ENCODE results near the gene COL4A4. TPM values are rescaled to one million over a fixed set of nuclear protein-coding genes. Genes with fewer than 3 reads are reported as not detected.

Gene COL4A4
- total and polyA plus RNA-seq, 2 experiments from 2014 or later: 1.3 to 3.1 TPM

GRCh38 chr2:227204452-227204851, 40.4 kb upstream of the COL4A4 start (continued):
- TF ChIP-seq ZNF462 (CRISPR knock-in tag; IDR thresholded peaks at IDR 0.05): no peak
- TF ChIP-seq CREB1 (CRISPR knock-in tag; IDR thresholded peaks at IDR 0.05; ENCODE audit: low read depth): no peak
- no peak for TF ChIP-seq REST (IDR thresholded peaks at IDR 0.05; ENCODE audit: unreplicated experiment)
- no peak for TF ChIP-seq EZH2 (IDR thresholded peaks at IDR 0.05; ENCODE audit: low read depth, unreplicated experiment)

GRCh38 chr2:227201771-227202170, 37.8 kb upstream of the COL4A4 start:
- Histone ChIP-seq H3K27ac (ENCODE audit: low read depth) (no peak overlapping the region), H3K4me3 (no peak overlapping the region), H4K20me1 (replicated peaks; ENCODE audit: insufficient read depth) (no peaks in the 10 kb centered on the region), H3F3A (replicated peaks; ENCODE audit: low read depth) (no peaks in the 10 kb centered on the region), H3K9me2 (ENCODE audit: insufficient read depth) (no peaks in the 10 kb centered on the region), H3K4me1 (ENCODE audit: insufficient read depth) (no peaks in the 10 kb centered on the region), H2AFZ (no peak overlapping the region), H3K4me2 (no peak overlapping the region), H3K36me3 (ENCODE audit: insufficient read depth) (no peaks in the 10 kb centered on the region), H3K79me2 (replicated peaks; ENCODE audit: insufficient read depth) (no peaks in the 10 kb centered on the region), H3K27me3 (ENCODE audit: insufficient read depth) (peaks cover 6% of the 10 kb centered on the region; the same call in 1 of the 2 replicates)
- Mint-ChIP-seq H3K4me1 (peaks cover 6% of the 10 kb centered on the region), H3K27me3 (ENCODE audit: insufficient read depth, low read depth, poor library complexity) (peaks cover 12% of the 10 kb centered on the region), H3K27ac (no peak overlapping the region), H3K9me3 (no peaks in the 10 kb centered on the region), H3K36me3 (ENCODE audit: low read depth) (no peaks in the 10 kb centered on the region), H3K4me3 (no peak overlapping the region)
- DNase-seq (ENCODE audit: low spot score) (no peak), ATAC-seq (no peak)
- TF ChIP-seq JUNB (IDR thresholded peaks at IDR 0.05; ENCODE audit: unreplicated experiment) (no peak), CREB1 (CRISPR knock-in tag; IDR thresholded peaks at IDR 0.05; ENCODE audit: low read depth) (no peak), POLR2AphosphoS5 (IDR thresholded peaks at IDR 0.05; ENCODE audit: low read depth) (no peak), STAT1 (IDR thresholded peaks at IDR 0.05; ENCODE audit: unreplicated experiment) (no peak), ETS1 (IDR thresholded peaks at IDR 0.05) (no peak), CTCF (conservative IDR thresholded peaks at IDR 0.05; ENCODE audit: low read depth in 2 of 2) (no peak), ZNF114 (CRISPR knock-in tag; IDR thresholded peaks at IDR 0.05) (no peak)
